Measurements from ENCODE around the gene CCDC134. TPM values are rescaled to one million over a fixed set of nuclear protein-coding genes. Genes with fewer than 3 reads are reported as not detected.

The CCDC134 gene
- total and polyA plus RNA-seq, 2 of the 13 experiments (the other 11 are each of a cell fraction or from before 2014, with no cell fraction given), result 4.8 to 17.4 TPM

DNA sequence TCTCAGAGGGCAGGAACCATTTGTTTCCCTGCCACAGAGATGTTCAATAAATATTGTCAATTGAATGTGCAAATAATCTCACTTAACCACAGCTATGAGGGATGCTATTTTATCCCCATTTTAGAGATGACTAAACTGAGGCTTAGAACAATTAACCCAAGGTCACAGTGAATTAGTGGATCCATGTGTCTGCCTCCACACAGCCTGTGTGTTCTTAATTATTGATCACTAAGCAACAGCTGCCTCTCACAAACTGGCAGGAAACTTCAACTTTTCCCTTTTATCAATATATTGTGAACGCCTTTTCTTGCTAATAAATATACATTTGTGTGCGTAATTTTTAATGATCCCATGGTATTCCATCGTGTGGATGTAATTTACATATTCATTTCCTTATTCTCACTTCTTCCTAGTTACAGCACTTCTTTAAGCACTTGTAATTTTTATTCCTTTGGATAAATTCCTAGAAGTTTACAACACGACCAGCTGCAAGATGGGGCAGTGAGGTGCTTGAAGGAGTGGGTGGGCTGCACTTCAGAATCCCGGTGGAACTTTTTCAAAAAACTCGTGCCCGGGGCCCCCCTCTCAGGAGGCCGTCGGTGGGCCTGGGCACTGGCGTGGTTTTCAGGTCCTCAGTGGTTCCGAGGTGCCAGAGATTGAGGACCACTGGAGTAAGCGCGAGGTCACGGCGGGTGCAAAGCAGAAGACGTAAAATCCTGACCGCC lies 31.5 kb downstream of the CCDC134 start (continued):
- TF ChIP-seq POLR2A (IDR thresholded peaks at IDR 0.05; ENCODE audit: insufficient read depth in 1 of 2, low read depth in 2 of 2, low read length in 2 of 2), result no peak
- TF ChIP-seq KLF12 (CRISPR knock-in tag; IDR thresholded peaks at IDR 0.05; ENCODE audit: borderline replicate concordance), result no peak
- TF ChIP-seq ZNF687 (CRISPR knock-in tag; IDR thresholded peaks at IDR 0.05), result no peak
- TF ChIP-seq SMAD9 (CRISPR knock-in tag; IDR thresholded peaks at IDR 0.05), result no peak
- TF ChIP-seq FOXJ3 (CRISPR knock-in tag; IDR thresholded peaks at IDR 0.05; ENCODE audit: borderline replicate concordance), result no peak
- TF ChIP-seq ZBTB21 (CRISPR knock-in tag; IDR thresholded peaks at IDR 0.05), result no peak
- 0 out of 2 replicates have a peak, but pooled peaks have one; percentile 10 for TF ChIP-seq ZNF546 (CRISPR knock-in tag; conservative IDR thresholded peaks at IDR 0.05)
- no peak for TF ChIP-seq ZNF772 (CRISPR knock-in tag; IDR thresholded peaks at IDR 0.05)
- TF ChIP-seq LRRFIP1 (CRISPR knock-in tag; conservative IDR thresholded peaks at IDR 0.05), result no peak
- peak; percentile 74; the same call in 1 of the 2 replicates for TF ChIP-seq ZNF33A (CRISPR knock-in tag; IDR thresholded peaks at IDR 0.05; ENCODE audit: borderline replicate concordance)
- no peak for TF ChIP-seq ZFP90 (CRISPR knock-in tag; IDR thresholded peaks at IDR 0.05; ENCODE audit: borderline replicate concordance)
- TF ChIP-seq ZNF251 (CRISPR knock-in tag; IDR thresholded peaks at IDR 0.05), result no peak
- no peak for TF ChIP-seq ZNF703 (CRISPR knock-in tag; IDR thresholded peaks at IDR 0.05; ENCODE audit: borderline replicate concordance)
- TF ChIP-seq ZZZ3 (CRISPR knock-in tag; IDR thresholded peaks at IDR 0.05; ENCODE audit: borderline replicate concordance), result no peak
- no peak for TF ChIP-seq HOXA9 (CRISPR knock-in tag; IDR thresholded peaks at IDR 0.05; ENCODE audit: borderline replicate concordance)
- no peak for TF ChIP-seq ZNF143 (CRISPR knock-in tag; IDR thresholded peaks at IDR 0.05)
